Natural killer cell treated with Interleukin-12 subunit alpha and Interleukin-12 subunit beta and Interleukin-15 and Interleukin-18, amount 100 ng/mL, for 72 hours (primary cell): ENCODE measurements around the gene TPD52L3. TPM values are rescaled to one million over a fixed set of nuclear protein-coding genes. Genes with fewer than 3 reads are reported as not detected.

Experiments used
- ATAC-seq, 2 donors: fragments of 150-1000 bp; cut with Tn5 transposase in 1 of 2; sonication (Bioruptor Pico), chemical (Tn5 transposase) in 1 of 2; 2 replicates each; pipeline ENCODE4 v1.10.0; 2021
- DNase-seq: peaks from one replicate; pipeline ENCODE4 v3.0.0; 2022; ENCODE audit warnings: low spot score
- H3K27ac Mint-ChIP-seq, 2 donors: 1 replicate in 1 of 2; 2 replicates in 1 of 2; pipeline ENCODE4 v1.8.0; 2022; ENCODE audit warnings: mixed read lengths in 2 of 2, mild to moderate bottlenecking in 1 of 2, moderate library complexity in 1 of 2
- H3K27me3 Mint-ChIP-seq, 2 donors: 1 replicate in 1 of 2; 2 replicates in 1 of 2; pipeline ENCODE4 v1.8.0; 2022; ENCODE audit warnings: mixed read lengths in 2 of 2
- H3K36me3 Mint-ChIP-seq: one replicate; pipeline ENCODE4 v1.8.0; 2022; ENCODE audit warnings: mixed read lengths
- H3K4me1 Mint-ChIP-seq, 2 donors: 1 replicate in 1 of 2; 2 replicates in 1 of 2; pipeline ENCODE4 v1.8.0; 2022; ENCODE audit warnings: low read depth in 2 of 2, mixed read lengths in 2 of 2, mild to moderate bottlenecking in 1 of 2
- H3K4me3 Mint-ChIP-seq: one replicate; pipeline ENCODE4 v1.8.0; 2022; ENCODE audit warnings: mixed read lengths
- H3K9me3 Mint-ChIP-seq: 2 replicates; pipeline ENCODE4 v1.8.0; 2022; ENCODE audit warnings: mixed read lengths
- total RNA-seq, 2 donors: library from RNA; stranded (reverse); gene quantifications; one replicate each; pipeline ENCODE4 v1.2.3, GENCODE V29; 2022

TPD52L3 gene
- total RNA-seq, 2 donors from 2014 or later = not detected

- no peak for DNase-seq
- H3K4me3 Mint-ChIP-seq = no peak overlapping the region
- no peaks in the 10 kb centered on the region for H3K36me3 Mint-ChIP-seq
- no peak for ATAC-seq
- no peaks in the 10 kb centered on the region for H3K4me1 Mint-ChIP-seq
- H3K27ac Mint-ChIP-seq = no peak overlapping the region
- no peaks in the 10 kb centered on the region for H3K9me3 Mint-ChIP-seq
- H3K27me3 Mint-ChIP-seq = peaks cover 3 to 4% of the 10 kb centered on the region in 2 donors
Observed at GRCh38 chr9:6367128-6367890, 39.1 kb downstream of the TPD52L3 start.

- Mint-ChIP-seq H3K36me3 (no peaks in the 10 kb centered on the region), H3K4me3 (no peak overlapping the region), H3K9me3 (no peaks in the 10 kb centered on the region), H3K27me3 (peaks cover 3 to 4% of the 10 kb centered on the region in 2 donors), H3K4me1 (no peaks in the 10 kb centered on the region), H3K27ac (no peak overlapping the region)
- DNase-seq = no peak
- no peak for ATAC-seq
Observed at GRCh38 chr9:6368831-6369230, 40.7 kb downstream of the TPD52L3 start.

Other genes with a start within 250 kb of the TPD52L3 start
- gene IL33, start 112.6 kb upstream of the TPD52L3 start, total RNA-seq = not detected
- 100 to 1,000 TPM in 1 of 2 donors, 10 to 100 TPM in 1; 50.2 to 104 TPM for gene UHRF2, start 84.8 kb downstream of the TPD52L3 start, total RNA-seq